ENCODE results near the gene FER1L5. TPM values are rescaled to one million over a fixed set of nuclear protein-coding genes. Genes with fewer than 3 reads are reported as not detected.

The FER1L5 gene
- total and polyA plus RNA-seq, 9 of the 15 experiments (the other 6 are each of a cell fraction or from before 2014, with no cell fraction given) = 0.01 TPM; not detected in 6

DNA sequence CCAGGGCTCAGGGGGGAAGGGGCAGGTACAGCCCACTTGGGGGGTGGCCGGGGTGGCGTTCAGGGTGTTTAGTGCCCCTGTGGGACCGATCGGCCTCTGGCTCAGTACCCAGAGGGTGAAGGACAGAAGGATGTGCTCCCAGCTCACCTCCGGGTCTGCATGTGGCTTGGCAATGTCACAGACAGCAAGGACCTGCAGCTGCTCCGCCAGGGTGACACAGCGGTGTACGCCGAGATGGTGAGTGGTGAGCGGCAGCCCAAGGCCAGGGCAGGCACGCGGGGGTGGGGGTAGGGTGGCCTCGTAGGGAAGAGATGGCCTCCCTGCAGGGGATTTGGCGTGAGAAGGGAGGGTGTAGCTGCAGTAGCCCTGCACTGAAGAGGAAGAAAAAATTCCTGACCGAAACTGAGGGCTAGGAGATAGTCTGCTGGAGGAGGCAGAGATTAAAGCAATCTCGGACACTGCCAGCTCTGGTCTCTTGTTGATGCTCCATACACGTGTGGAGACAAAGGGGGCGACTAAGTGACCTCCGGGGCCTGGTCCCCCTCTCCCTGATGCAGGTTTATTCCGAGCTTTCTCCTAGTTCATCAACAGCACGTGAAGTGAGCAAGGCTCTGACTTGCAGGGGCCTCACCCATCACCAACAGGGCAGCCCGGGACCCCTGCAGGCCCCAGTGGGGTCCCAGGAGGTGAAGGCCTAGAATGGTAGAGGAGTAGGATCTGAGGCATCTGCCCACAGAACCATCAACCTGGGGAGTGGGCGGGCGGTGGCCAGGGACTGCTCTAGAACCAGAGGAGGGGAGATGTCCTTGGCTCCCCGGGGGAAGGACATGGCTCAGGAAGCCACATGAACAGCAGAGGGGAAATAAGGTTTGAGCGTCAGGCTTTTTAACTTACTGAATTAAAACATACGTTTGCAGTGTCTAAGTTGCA is 45.4 kb downstream of the FER1L5 start (continued):
- no peak for TF ChIP-seq FOXM1 (IDR thresholded peaks at IDR 0.05; ENCODE audit: low read depth)
- TF ChIP-seq FOXM1 (CRISPR knock-in tag; IDR thresholded peaks at IDR 0.05; ENCODE audit: low read depth) = no peak

DNA sequence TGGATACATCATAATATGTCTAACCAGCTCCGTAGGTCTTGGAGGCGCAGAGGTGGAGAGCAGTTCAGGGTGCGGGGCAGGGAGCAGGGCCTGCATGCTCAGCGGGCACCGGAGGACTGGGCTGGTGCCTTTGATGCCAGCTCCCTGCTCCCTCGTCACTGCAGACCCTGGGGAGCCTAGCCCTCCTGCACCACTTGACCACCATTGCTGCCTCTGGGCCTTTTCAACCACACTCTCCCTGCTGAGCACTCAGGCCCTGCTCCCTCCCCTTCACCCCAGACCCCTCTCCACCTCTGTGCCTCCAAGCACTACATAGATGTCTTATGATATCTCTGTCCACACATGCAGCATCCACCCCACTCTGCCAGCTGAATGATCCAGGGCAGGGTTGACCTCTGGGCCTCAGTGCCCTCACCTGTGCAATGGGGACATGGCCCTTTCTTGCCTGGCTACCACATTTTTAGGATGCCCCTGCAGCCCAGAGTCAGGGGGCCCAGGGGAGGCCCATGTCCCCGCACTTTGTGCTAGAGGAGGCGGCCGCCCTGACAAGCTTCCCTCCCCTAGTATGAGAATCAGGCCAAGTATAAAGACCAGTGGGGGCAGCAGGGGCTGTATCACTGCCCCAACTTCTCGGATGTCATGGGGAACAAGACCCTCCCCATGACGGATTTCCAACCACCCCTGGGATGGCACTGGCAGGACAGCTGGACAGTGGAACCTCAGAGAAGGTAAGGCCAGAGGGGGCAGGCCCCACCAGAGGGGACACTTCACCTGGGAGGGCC is 46.3 kb downstream of the FER1L5 start:
- in situ Hi-C loops (cut with MboI) (no loop called here), intact Hi-C loops (cut with micrococcal nuclease) (no loop called here)
- TF ChIP-seq, protein P1, sequence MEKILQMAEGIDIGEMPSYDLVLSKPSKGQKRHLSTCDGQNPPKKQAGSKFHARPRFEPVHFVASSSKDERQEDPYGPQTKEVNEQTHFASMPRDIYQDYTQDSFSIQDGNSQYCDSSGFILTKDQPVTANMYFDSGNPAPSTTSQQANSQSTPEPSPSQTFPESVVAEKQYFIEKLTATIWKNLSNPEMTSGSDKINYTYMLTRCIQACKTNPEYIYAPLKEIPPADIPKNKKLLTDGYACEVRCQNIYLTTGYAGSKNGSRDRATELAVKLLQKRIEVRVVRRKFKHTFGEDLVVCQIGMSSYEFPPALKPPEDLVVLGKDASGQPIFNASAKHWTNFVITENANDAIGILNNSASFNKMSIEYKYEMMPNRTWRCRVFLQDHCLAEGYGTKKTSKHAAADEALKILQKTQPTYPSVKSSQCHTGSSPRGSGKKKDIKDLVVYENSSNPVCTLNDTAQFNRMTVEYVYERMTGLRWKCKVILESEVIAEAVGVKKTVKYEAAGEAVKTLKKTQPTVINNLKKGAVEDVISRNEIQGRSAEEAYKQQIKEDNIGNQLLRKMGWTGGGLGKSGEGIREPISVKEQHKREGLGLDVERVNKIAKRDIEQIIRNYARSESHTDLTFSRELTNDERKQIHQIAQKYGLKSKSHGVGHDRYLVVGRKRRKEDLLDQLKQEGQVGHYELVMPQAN (IDR thresholded peaks at IDR 0.05; ENCODE audit: borderline replicate concordance) = no peak
- peak; percentile 79 for TF ChIP-seq ESRRA (IDR thresholded peaks at IDR 0.05; ENCODE audit: borderline replicate concordance, low read depth)
- ATAC-seq (no peak), FAIRE-seq (no peak), DNase-seq (ENCODE audit: extremely low read depth in 1 of 4, low spot score in 3 of 4) (no peak)
- Histone ChIP-seq H3K79me2 (ENCODE audit: control insufficient read depth, insufficient read depth, low read length) (no peaks in the 10 kb centered on the region), H3K36me3 (ENCODE audit: control insufficient read depth, insufficient read depth, low read length) (no peaks in the 10 kb centered on the region), H3K4me1 (replicated peaks in 1 of 2; ENCODE audit: control insufficient read depth in 2 of 2, insufficient read depth in 2 of 2, low read length in 2 of 2) (peaks cover 6 to 28% of the 10 kb centered on the region in 2 experiments; a peak in 3 of 5 replicates), H3K4me2 (ENCODE audit: insufficient read depth, low read length) (no peak overlapping the region), H3K4me3 (no peak overlapping the region), H2AFZ (ENCODE audit: low read depth, low read length) (no peak overlapping the region), H3K9me1 (ENCODE audit: control insufficient read depth, insufficient read depth, low read length) (no peaks in the 10 kb centered on the region), H3K27me3 (ENCODE audit: control insufficient read depth in 2 of 2, insufficient read depth in 2 of 2, low read length in 2 of 2) (peaks cover 15 to 31% of the 10 kb centered on the region in 2 experiments; a peak in 4 of 5 replicates), H4K20me1 (replicated peaks; ENCODE audit: control insufficient read depth, insufficient read depth, low read length) (0 out of 2 replicates have a peak, but pooled peaks cover 17% of the 10 kb centered on the region), H3K27ac (ENCODE audit: extremely low read depth, low read depth, low read length) (no peak overlapping the region), H3K9ac (ENCODE audit: insufficient read depth in 1 of 2, low read depth in 2 of 2, low read length in 2 of 2) (no peak overlapping the region), H3K9me3 (replicated peaks; ENCODE audit: control insufficient read depth, insufficient read depth, low read depth, low read length) (no peaks in the 10 kb centered on the region)
- BruUV-seq (replicated peaks) = no TSS peak
- CTCF ChIA-PET (ENCODE audit: low intra/inter-chr PET ratio) = no interaction called here
- 38% methylated on average over 8 of the region's 11 CpGs for WGBS (ENCODE audit: insufficient coverage, low coverage, missing lambda C conversion rate)
- POLR2A ChIA-PET = interaction anchor here (0.8 kb wide), 1 partner anchor 13 kb away, joined by 3 read pairs; no protein-coding TSS in a partner anchor
